CD4-positive, alpha-beta T cell treated with Interleukin-15 for 4 hours (primary cell): ENCODE data around the gene PGAP1.

ENCODE experiments used
- DNase-seq: peaks from one replicate; pipeline ENCODE4 v3.0.0-alpha.2; 2020; ENCODE audit warnings: low spot score

Gene PGAP1

DNA sequence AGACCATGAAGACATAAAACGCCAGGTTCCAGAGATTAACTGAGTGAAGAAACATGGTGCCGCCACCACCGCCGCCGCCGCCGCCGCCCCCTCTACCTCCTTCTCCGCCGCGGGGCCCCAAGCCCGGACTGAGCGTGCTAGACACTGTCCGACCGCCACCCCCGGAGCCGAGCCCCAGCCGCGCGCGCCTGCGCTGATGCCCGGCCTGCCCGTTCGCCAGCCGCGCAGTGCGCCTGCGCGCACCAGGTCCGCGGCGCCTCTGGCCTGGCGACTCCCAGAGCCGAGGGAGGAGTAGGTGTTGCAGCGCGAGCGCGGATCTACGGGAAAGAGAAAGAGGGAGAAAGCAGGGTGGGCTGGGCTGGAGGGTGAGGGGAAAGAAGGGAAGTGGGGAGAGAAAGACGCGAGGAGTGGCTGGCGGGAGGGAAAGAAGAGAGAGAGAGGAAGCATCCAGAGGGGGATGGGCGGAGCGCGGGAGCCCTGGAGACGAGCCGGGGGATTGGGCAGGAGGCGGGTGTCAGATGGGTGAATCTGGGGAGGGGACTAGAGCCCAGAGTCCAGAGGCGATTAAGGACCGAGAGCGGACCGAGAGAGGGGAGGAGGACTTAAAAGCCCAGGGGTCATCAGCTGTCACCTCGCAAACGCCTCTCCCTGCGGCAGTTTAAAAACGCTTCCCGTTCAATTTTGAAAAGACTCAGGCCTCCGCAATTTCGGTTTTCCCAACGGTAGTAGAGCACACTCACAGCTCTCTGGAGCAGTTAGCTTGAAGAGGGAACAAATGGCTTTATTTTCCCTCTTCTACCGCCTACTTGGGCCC lies at the start of gene PGAP1:
Gene PGAP1, minus strand, starts transcription at position 146 of the 814 bp plus-strand sequence. Its CDS starts 91 bp downstream, at position 55.
- peak; percentile 85 for DNase-seq

DNA sequence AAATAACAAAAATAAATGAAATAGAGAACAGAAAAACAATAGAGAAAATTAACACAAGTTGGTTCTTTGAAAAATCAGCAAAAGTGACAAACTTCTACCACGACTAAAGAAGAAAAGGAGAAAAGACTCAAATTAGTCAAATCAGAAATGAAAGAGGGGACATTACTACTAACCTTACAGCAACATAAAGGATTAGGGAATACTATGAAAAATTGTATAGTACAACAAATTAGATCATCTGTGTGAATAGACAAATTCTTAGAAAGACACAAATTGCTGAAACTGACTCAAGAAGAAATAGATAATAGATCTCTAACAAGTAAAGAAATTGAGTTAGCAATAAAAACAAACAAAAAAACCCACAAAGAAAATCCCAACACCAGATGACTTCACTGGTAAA lies 48.5 kb upstream of the PGAP1 start:
- no peak for DNase-seq

GRCh38 chr2:196971574-196972279 lies 45.2 kb upstream of the PGAP1 start:
- DNase-seq, result no peak

GRCh38 chr2:196970099-196970498 lies 43.6 kb upstream of the PGAP1 start:
- no peak for DNase-seq

- DNase-seq, result no peak
Observed at GRCh38 chr2:196968516-196968915, 42.0 kb upstream of the PGAP1 start.

GRCh38 chr2:196967775-196968174 lies 41.3 kb upstream of the PGAP1 start:
- DNase-seq, result no peak

GRCh38 chr2:196967116-196967515 lies 40.6 kb upstream of the PGAP1 start:
- no peak for DNase-seq

- no peak for DNase-seq
Observed at GRCh38 chr2:196966061-196966460, 39.6 kb upstream of the PGAP1 start.

GRCh38 chr2:196965651-196966050 lies 39.1 kb upstream of the PGAP1 start:
- DNase-seq, result no peak

DNA sequence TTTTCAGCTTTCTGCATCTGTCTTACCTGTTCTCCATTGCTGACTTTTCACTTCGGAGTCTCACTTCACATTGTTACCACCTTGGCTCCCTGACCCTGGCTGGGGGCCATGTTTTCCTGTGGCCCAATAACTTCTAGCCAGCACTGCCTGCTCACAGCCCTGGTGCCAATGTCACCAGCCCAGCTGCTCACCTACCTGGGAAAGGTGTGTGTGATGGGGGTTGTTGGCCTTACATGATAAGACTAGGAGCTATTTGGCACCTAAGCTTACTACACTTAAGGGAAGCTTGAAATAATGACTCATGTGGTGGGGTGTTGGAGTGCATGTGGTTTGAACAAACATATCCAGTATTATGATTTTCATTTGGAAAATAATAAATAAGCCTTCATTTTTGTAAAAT lies 37.5 kb upstream of the PGAP1 start:
- DNase-seq, result no peak

- no peak for DNase-seq
Observed at GRCh38 chr2:196963043-196963442, 36.5 kb upstream of the PGAP1 start.

- no peak for DNase-seq
Observed at GRCh38 chr2:196962325-196962724, 35.8 kb upstream of the PGAP1 start.

DNA sequence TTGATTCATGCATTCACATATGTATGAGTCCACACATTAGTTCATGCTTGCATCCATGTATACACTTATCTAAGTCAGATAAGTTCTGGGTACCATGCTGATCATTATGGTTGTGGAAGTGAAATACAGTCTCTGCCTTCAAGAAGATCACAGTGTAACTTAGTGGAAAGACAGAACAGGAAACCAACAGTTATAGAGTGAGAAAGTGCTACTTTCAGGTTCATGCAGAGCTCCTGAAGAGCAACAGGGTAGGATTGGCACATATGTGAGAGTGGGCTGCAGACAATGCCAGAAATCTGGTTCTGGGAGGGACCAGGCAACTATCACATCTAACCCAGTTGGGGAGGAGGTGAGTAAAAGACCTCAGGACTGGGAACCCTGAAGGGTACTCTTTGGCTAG lies 35.4 kb upstream of the PGAP1 start:
- DNase-seq, result no peak

- no peak for DNase-seq
Observed at GRCh38 chr2:196959734-196960338, 33.3 kb upstream of the PGAP1 start.

- DNase-seq, result no peak
Observed at GRCh38 chr2:196959281-196959680, 32.8 kb upstream of the PGAP1 start.

- DNase-seq, result no peak
Observed at GRCh38 chr2:196957881-196958525, 31.5 kb upstream of the PGAP1 start.

GRCh38 chr2:196957442-196957841 lies 30.9 kb upstream of the PGAP1 start:
- DNase-seq, result no peak

DNA sequence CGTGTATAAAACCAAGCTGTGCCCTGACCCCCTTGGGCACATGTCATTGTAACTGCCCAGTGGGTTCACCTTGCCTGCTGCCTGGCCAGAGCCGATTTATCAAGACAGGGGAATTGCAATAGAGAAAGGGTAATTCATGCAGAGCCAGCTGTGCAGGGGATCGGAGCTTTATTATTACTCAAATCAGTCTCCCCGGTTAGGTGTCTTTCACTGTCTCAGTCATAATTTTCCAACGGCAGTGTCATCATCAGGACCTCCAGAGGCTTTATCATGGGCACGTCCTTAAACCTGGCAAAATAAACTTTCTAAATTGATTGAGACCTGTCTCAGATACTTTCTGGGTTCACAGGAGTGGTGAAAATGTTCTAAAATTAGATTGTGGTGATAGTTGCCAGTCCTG lies 29.6 kb upstream of the PGAP1 start:
- no peak for DNase-seq

DNA sequence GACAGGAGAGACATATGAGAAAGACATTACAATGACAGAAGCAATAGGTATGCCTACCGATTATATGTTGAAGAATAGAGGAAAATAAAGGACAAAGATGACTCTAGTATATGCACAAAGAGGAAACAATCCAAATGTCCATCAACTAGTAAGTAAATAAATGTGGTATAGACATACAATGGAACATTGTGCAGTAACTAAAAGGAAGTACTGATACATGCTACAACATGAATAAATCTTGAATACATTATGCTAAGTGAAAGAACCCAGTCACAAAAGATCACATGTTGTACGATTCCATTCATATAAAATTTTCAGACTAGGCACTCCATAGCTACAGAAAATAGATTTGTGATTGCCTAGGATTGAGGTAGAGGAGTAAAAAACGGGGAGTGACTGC lies 28.5 kb upstream of the PGAP1 start:
- no peak for DNase-seq

- no peak for DNase-seq
Observed at GRCh38 chr2:196954001-196954400, 27.5 kb upstream of the PGAP1 start.

- no peak for DNase-seq
Observed at GRCh38 chr2:196952936-196953335, 26.4 kb upstream of the PGAP1 start.

DNA sequence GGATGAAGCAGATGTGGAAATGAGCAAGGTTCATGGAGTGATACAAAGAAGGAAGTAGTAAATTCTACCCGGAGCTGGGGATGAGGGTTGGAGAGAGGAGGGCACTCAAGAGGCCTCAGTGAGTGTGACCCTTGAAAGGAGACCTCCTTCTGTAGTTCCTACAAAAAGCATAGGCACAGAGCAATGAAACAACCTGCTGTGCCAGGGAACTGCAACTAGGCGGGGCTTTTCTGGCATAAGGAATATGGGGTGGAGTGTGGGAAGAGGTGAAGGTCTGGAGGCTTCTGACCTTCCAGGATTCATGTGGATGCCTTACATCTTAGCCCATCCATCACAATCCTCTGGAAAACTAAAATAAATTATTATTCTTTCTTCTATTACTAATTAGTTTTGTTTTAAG lies 25.5 kb upstream of the PGAP1 start:
- DNase-seq, result no peak

DNA sequence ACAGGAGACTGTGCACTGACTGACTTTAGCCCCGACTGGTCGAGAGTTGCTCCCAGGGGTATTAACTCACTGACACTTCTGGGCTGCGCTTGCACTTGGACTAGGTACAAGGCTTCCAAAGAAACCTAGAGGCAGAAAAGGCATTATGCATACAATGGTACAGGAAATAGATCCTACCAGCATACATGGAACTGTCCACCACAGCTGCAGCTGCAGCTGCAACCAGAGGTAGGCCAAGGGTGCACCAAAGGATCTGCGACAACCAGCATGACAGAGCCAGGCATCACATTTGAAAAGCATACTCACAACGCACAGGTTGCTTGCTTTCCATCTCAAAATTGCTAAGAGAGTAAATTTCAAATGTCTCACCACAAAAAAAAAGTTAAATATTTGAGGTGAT lies 22.6 kb upstream of the PGAP1 start:
- no peak for DNase-seq
